ENCODE results near the gene TMEM242. TPM values are rescaled to one million over a fixed set of nuclear protein-coding genes. Genes with fewer than 3 reads are reported as not detected.

The TMEM242 gene
- total and polyA plus RNA-seq, 2 of the 8 experiments (the other 6 are each of a cell fraction or from before 2014, with no cell fraction given) = 2.4 to 9.0 TPM

- no peak overlapping the region for H3K4me2 ChIP-seq (ENCODE audit: insufficient read depth in 1 of 2, low read depth in 2 of 2, low read length in 2 of 2)
- no peaks in the 10 kb centered on the region for H3K9me3 ChIP-seq (ENCODE audit: insufficient read depth in 2 of 2, low read depth in 1 of 2, low read length in 1 of 2)
- WGBS, 2 experiments (ENCODE audit: extremely low coverage in 1 of 2, insufficient coverage in 1 of 2, insufficient read length in 1 of 2, insufficient replicate concordance in 2 of 2, low coverage in 1 of 2, low lambda C conversion rate in 2 of 2, missing lambda C conversion rate in 1 of 2) = 93% methylated on average over 1 of the region's 1 CpG; no CpG with 5 or more reads in 1 of the 2 experiments
- H3K36me3 ChIP-seq (ENCODE audit: control insufficient read depth in 2 of 4, insufficient read depth in 4 of 4, low read length in 3 of 4) = no peaks in the 10 kb centered on the region
- H3K27me3 ChIP-seq (replicated peaks in 1 of 4; ENCODE audit: control insufficient read depth in 3 of 4, extremely low read depth in 1 of 4, insufficient read depth in 3 of 4, low read length in 3 of 4) = peaks cover 0 to 2% (median 0%) of the 10 kb centered on the region in 4 experiments; a peak in 4 of 7 replicates
- FAIRE-seq (no peak), DNase-seq (ENCODE audit: low read depth in 1 of 2, low spot score in 2 of 2) (no peak)
- H2BK12ac ChIP-seq (ENCODE audit: low read depth, low read length) = no peak overlapping the region
- H4K20me1 ChIP-seq (replicated peaks in 1 of 2; ENCODE audit: control insufficient read depth in 1 of 2, insufficient read depth in 2 of 2, low read length in 2 of 2) = no peaks in the 10 kb centered on the region
- H3K4ac ChIP-seq (replicated peaks; ENCODE audit: insufficient read length, low read depth, low read length) = no peak overlapping the region
- no peak overlapping the region for H4K8ac ChIP-seq (ENCODE audit: extremely low read depth, insufficient read depth, low read length)
- TF ChIP-seq CTCF (IDR thresholded peaks at IDR 0.05; ENCODE audit: control extremely low read depth in 1 of 3, insufficient read depth in 1 of 3, low read depth in 1 of 3, low read length in 3 of 3) = no peak
- TF ChIP-seq SIX5 (IDR thresholded peaks at IDR 0.05; ENCODE audit: low read depth, low read length) = no peak
- TF ChIP-seq BCL11A (IDR thresholded peaks at IDR 0.05; ENCODE audit: low read depth in 2 of 2, low read length in 2 of 2) = no peak
- no peak for TF ChIP-seq TAF7 (optimal IDR thresholded peaks at IDR 0.05; ENCODE audit: borderline replicate concordance, low read depth, low read length)
- TF ChIP-seq CEBPB (IDR thresholded peaks at IDR 0.05; ENCODE audit: low read depth, low read length) = 0 out of 2 replicates have a peak, but pooled peaks have one; percentile 29
- no peak overlapping the region for H3K27ac ChIP-seq (ENCODE audit: low read depth, low read length)
- no peaks in the 10 kb centered on the region for H3K79me2 ChIP-seq (ENCODE audit: control insufficient read depth in 1 of 2, insufficient read depth in 2 of 2, low read length in 2 of 2)
- no peak overlapping the region for H4K5ac ChIP-seq (ENCODE audit: insufficient read length, low read depth, low read length)
- CTCF ChIA-PET (ENCODE audit: partially characterized antibody) = interaction anchor here (0.6 kb wide), 1 partner anchor 58 kb away, joined by 4 read pairs; no protein-coding TSS in a partner anchor
- H3K18ac ChIP-seq (ENCODE audit: extremely low read depth, low read length) = no peak overlapping the region
- H2BK120ac ChIP-seq (replicated peaks; ENCODE audit: low read depth, low read length) = no peak overlapping the region
- H3K23me2 ChIP-seq (ENCODE audit: low read depth, low read length) = no peaks in the 10 kb centered on the region
- H2BK20ac ChIP-seq (ENCODE audit: low read length) = no peak overlapping the region
- no peaks in the 10 kb centered on the region for H3K79me1 ChIP-seq (ENCODE audit: low read depth, low read length)
- H2BK15ac ChIP-seq (ENCODE audit: low read length) = no peak overlapping the region
- H4K91ac ChIP-seq (replicated peaks; ENCODE audit: insufficient read length, low read length) = no peak overlapping the region
- H3K23ac ChIP-seq (ENCODE audit: insufficient read length) = no peak overlapping the region
- no peak overlapping the region for H2AFZ ChIP-seq (ENCODE audit: low read length)
- POLR2A ChIA-PET (ENCODE audit: partially characterized antibody) = no interaction called here
- no peak overlapping the region for H3K14ac ChIP-seq (ENCODE audit: insufficient read length)
- H2AK5ac ChIP-seq (ENCODE audit: low read depth, low read length) = no peak overlapping the region
- no peak overlapping the region for H2BK5ac ChIP-seq (ENCODE audit: low read depth, low read length)
- no peaks in the 10 kb centered on the region for H3K4me1 ChIP-seq (replicated peaks in 1 of 4; ENCODE audit: control insufficient read depth in 3 of 4, insufficient read depth in 4 of 4, low read length in 3 of 4)
- no peak overlapping the region for H3K56ac ChIP-seq (replicated peaks; ENCODE audit: insufficient read length, low read depth, low read length)
- no peak overlapping the region for H3K9ac ChIP-seq (replicated peaks in 1 of 4; ENCODE audit: extremely low read depth in 1 of 4, low read depth in 3 of 4, low read length in 3 of 4)
- no peak overlapping the region for H3K4me3 ChIP-seq (ENCODE audit: extremely low read depth in 1 of 4, insufficient read depth in 2 of 4, low read depth in 3 of 4, low read length in 4 of 4)
Measured at GRCh38 chr6:157329829-157330228, 6.5 kb upstream of the TMEM242 start.

Measured in H1 (cell line).